CD4-positive, CD25-positive, alpha-beta regulatory T cell (primary cell): ENCODE data around the gene FCGR3B. TPM values are rescaled to one million over a fixed set of nuclear protein-coding genes. Genes with fewer than 3 reads are reported as not detected.
"Not testable (repeated sequence)": the region's sequence is repeated elsewhere in the genome, so short reads cannot be mapped to it uniquely, and the experiment has no call there.

Experiments
- ATAC-seq, 2 donors: fragments of 150-1000 bp; cut with Tn5 transposase; one replicate each; pipeline ENCODE4 v1.10.0; 2021; ENCODE audit warnings: low read depth in 2 of 2, moderate number of reproducible peaks in 2 of 2, moderate library complexity in 1 of 2
- DNase-seq, 3 donors: peaks; one replicate each; pipeline versions ENCODE4 v3.0.0 to v3.0.0-alpha.2; 2012 to 2022; ENCODE audit warnings: mixed read lengths in 1 of 3
- H3K27ac ChIP-seq: one replicate; pipeline ENCODE4 v1.7.0; 2013; ENCODE audit warnings: mild to moderate bottlenecking, low read length; ENCODE audit not compliant: insufficient read depth, poor library complexity, severe bottlenecking
- H3K27me3 ChIP-seq: one replicate; pipeline ENCODE4 v1.7.0; 2013; ENCODE audit warnings: low read length; ENCODE audit not compliant: control insufficient read depth, insufficient read depth
- H3K36me3 ChIP-seq: one replicate; pipeline ENCODE4 v1.7.0; 2013; ENCODE audit warnings: mild to moderate bottlenecking, low read length, moderate library complexity; ENCODE audit not compliant: control insufficient read depth, insufficient read depth
- H3K4me1 ChIP-seq: 2 replicates; pipeline ENCODE4 v1.7.0; 2013; ENCODE audit warnings: mild to moderate bottlenecking, low read length; ENCODE audit not compliant: insufficient read depth, control insufficient read depth, poor library complexity, severe bottlenecking
- H3K4me3 ChIP-seq: one replicate; pipeline ENCODE4 v1.7.0; 2013; ENCODE audit warnings: low read depth, mild to moderate bottlenecking, low read length, moderate library complexity
- H3K9me3 ChIP-seq, 2 experiments: 1 replicate in 1 of 2; 2 replicates in 1 of 2; pipeline ENCODE4 v1.7.0; 2013; ENCODE audit warnings: low read length in 2 of 2, mild to moderate bottlenecking in 1 of 2, moderate library complexity in 1 of 2; ENCODE audit not compliant: control insufficient read depth in 2 of 2
- H3K27ac Mint-ChIP-seq, 3 donors: one replicate each; pipeline ENCODE4 v1.8.0; 2020 to 2022; ENCODE audit warnings: mild to moderate bottlenecking in 3 of 3, mixed read lengths in 3 of 3, moderate library complexity in 2 of 3
- H3K27me3 Mint-ChIP-seq: one replicate; pipeline ENCODE4 v1.8.0; 2022; ENCODE audit warnings: mild to moderate bottlenecking, mixed read lengths
- H3K36me3 Mint-ChIP-seq: one replicate; pipeline ENCODE4 v1.8.0; 2020; ENCODE audit warnings: mixed read lengths
- H3K4me1 Mint-ChIP-seq, 4 donors: one replicate each; pipeline ENCODE4 v1.8.0; 2020 to 2022; ENCODE audit warnings: mixed read lengths in 4 of 4, mild to moderate bottlenecking in 1 of 4
- H3K4me3 Mint-ChIP-seq, 4 donors: one replicate each; pipeline ENCODE4 v1.8.0; 2020 to 2022; ENCODE audit warnings: mild to moderate bottlenecking in 4 of 4, mixed read lengths in 4 of 4, moderate library complexity in 3 of 4
- H3K9me3 Mint-ChIP-seq, 7 donors: one replicate each; pipeline ENCODE4 v1.8.0; 2020 to 2022; ENCODE audit warnings: mixed read lengths in 7 of 7, mild to moderate bottlenecking in 3 of 7, moderate library complexity in 2 of 7
- polyA plus RNA-seq, 4 donors: library from polyadenylated mRNA; unstranded; fragments of 300-500 nt; fragmentation: Illumina TruSeq; gene quantifications; one replicate each; pipeline ENCODE4 v1.2.3, GENCODE V29; 2021
- total RNA-seq: library from RNA; stranded (reverse); gene quantifications from one replicate; pipeline ENCODE4 v1.2.3, GENCODE V29; 2022

Gene FCGR3B
- total and polyA plus RNA-seq, 5 donors from 2014 or later: not detected

DNA sequence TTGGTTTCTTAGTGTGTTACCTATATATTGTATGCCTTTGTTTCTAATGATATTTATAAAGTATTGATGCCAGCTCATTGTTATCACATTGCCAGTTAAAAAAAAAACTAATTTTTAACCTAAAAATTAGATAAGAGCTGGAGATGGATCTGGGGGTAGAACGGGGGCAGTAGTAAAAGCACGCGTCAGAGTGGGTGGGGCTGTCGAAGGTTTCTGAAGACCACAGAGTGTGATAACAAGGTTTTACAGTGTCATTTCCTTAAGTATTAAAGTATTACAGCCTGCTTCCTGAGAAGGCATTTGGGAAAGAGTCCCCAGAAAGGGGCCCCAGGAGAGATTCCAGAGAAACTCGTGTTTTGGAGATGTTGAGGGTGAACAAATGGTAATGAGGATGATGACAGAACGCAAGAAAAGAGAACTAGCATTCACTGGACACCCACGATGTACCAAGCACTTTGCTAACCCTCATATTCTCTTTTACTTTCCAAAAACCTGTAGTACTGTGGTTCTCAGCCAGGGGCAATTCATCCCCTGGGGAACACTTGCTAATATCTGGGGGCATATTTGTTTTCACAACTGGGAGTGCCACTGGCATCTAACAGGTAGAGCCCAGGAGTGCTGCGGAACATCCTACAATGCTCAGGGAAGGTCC lies 51.0 kb downstream of the FCGR3B start:
- H3K9me3 ChIP-seq, H3K9me3 Mint-ChIP-seq, H3K4me3 Mint-ChIP-seq, H3K4me1 Mint-ChIP-seq, ATAC-seq, H3K27me3 ChIP-seq, H3K4me1 ChIP-seq, H3K36me3 Mint-ChIP-seq, H3K27ac ChIP-seq, H3K4me3 ChIP-seq, DNase-seq, H3K27ac Mint-ChIP-seq, H3K36me3 ChIP-seq, H3K27me3 Mint-ChIP-seq: not testable (repeated sequence)

DNA sequence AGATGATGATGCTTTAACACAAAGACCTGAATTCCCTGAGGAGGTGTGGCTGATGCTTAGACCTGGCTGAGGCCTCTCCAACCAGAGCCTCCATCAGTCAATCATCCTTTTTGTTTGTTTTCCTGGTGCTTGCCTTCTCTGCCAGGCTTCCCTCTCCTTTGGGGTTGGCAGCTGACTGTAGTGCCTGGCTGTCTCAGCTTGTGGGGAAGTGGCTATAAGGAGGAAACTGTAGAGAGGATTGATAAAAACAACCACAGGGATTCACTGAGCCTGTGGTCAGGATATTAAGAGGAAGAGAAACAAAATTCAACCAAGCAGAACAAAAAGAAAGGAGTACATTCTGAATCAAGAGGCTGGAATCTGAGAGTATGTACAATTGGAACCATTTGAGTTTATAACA lies 54.3 kb downstream of the FCGR3B start:
- H3K9me3 ChIP-seq, H3K4me1 ChIP-seq, H3K27me3 Mint-ChIP-seq, H3K36me3 ChIP-seq, H3K4me3 Mint-ChIP-seq, DNase-seq, H3K4me1 Mint-ChIP-seq, H3K4me3 ChIP-seq, H3K36me3 Mint-ChIP-seq, ATAC-seq, H3K27ac Mint-ChIP-seq, H3K27ac ChIP-seq, H3K27me3 ChIP-seq, H3K9me3 Mint-ChIP-seq: not testable (repeated sequence)

Other genes starting within 250 kb of the FCGR3B start
- gene FCGR2A, start 125.7 kb downstream of the FCGR3B start, total RNA-seq: not detected
- under 1 TPM in 2 of 4 donors, not detected in 2; 0.17 to 0.76 TPM for gene FCGR2A, start 125.7 kb downstream of the FCGR3B start, polyA plus RNA-seq
- not detected for gene HSPA6, start 106.6 kb downstream of the FCGR3B start, total RNA-seq
- not detected for gene HSPA6, start 106.6 kb downstream of the FCGR3B start, polyA plus RNA-seq
- not detected for gene FCGR3A, start 81.4 kb downstream of the FCGR3B start, total RNA-seq
- gene FCGR3A, start 81.4 kb downstream of the FCGR3B start, polyA plus RNA-seq: under 1 TPM in 3 of 4 donors, not detected in 1; 0.52 to 0.83 (median 0.79) TPM
- 1.2 TPM for gene FCGR2B, start 32.0 kb upstream of the FCGR3B start, total RNA-seq
- gene FCGR2B, start 32.0 kb upstream of the FCGR3B start, polyA plus RNA-seq: under 1 TPM in 2 of 4 donors, not detected in 2; 0.16 to 0.53 TPM
- not detected for gene FCRLA, start 76.1 kb upstream of the FCGR3B start, total RNA-seq
- 1 to 10 TPM in 1 of 4 donors, under 1 TPM in 2, not detected in 1; 0.51 to 2.1 (median 0.51) TPM for gene FCRLA, start 76.1 kb upstream of the FCGR3B start, polyA plus RNA-seq
- gene FCRLB, start 90.4 kb upstream of the FCGR3B start, total RNA-seq: not detected
- under 1 TPM; 0.25 to 0.63 (median 0.51) TPM for gene FCRLB, start 90.4 kb upstream of the FCGR3B start, polyA plus RNA-seq
- gene DUSP12, start 118.6 kb upstream of the FCGR3B start, total RNA-seq: 15.2 TPM
- gene DUSP12, start 118.6 kb upstream of the FCGR3B start, polyA plus RNA-seq: 10 to 100 TPM; 53.9 to 69.9 (median 60.9) TPM
- 17.8 TPM for gene ATF6, start 135.1 kb upstream of the FCGR3B start, total RNA-seq
- 10 to 100 TPM; 13.5 to 16.5 (median 14.9) TPM for gene ATF6, start 135.1 kb upstream of the FCGR3B start, polyA plus RNA-seq